ENCODE data around the gene YAP1.

DNA sequence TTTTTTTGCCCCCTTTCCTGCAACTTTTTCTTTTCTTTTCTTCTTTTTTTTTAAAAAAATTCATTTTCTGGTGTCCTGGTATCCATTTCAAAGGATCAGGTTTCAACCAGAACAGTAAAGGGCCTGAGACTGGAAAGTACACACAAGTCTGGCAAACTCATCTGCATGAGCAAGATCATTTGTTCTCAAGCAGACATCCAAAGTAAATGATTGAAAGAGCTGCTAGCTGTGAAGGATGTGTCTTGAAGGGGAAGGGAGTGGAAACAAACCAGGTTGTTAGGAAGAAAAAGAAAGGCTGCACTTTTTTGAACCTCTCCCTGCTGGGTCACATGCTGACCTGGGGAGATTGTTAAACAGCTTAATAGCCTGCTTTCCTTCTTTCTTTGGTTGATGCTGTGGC, 5.3 kb downstream of the YAP1 start:
- no peak for TF ChIP-seq POLR2A (IDR thresholded peaks at IDR 0.05; ENCODE audit: low read depth, low read length)
- no peak for TF ChIP-seq POLR2AphosphoS5 (IDR thresholded peaks at IDR 0.05; ENCODE audit: low read depth, low read length)

All from GM12892 (cell line).